Omental fat pad (tissue), 4 donors: ENCODE results near the gene TOX2. TPM values are rescaled to one million over a fixed set of nuclear protein-coding genes. Genes with fewer than 3 reads are reported as not detected.

Experiments used
- ATAC-seq: fragments of 150-250 bp; one replicate; pipeline ENCODE4 v1.9.1; 2016; ENCODE audit warnings: mild to moderate bottlenecking, moderate library complexity; ENCODE audit not compliant: low FRiP score
- DNase-seq: peaks from one replicate; pipeline ENCODE4 v3.0.0-alpha.2; 2019; ENCODE audit warnings: low spot score
- CTCF ChIP-seq, 3 donors: fragments of 450-650 bp; IDR thresholded peaks; one replicate each; pipeline ENCODE4 v1.5.1; 2016 to 2017; ENCODE audit warnings: antibody characterized with exemption in 3 of 3, mild to moderate bottlenecking in 3 of 3, moderate library complexity in 2 of 3
- total RNA-seq, 4 donors: library from RNA; depleted of rRNA; stranded (reverse); fragments of >200 nt; gene quantifications; one replicate each; pipeline ENCODE4 v1.1.0, GENCODE V29; 2016

Gene TOX2
- total RNA-seq, 4 donors from 2014 or later, result 0.44 to 7.1 (median 1.0) TPM

DNA sequence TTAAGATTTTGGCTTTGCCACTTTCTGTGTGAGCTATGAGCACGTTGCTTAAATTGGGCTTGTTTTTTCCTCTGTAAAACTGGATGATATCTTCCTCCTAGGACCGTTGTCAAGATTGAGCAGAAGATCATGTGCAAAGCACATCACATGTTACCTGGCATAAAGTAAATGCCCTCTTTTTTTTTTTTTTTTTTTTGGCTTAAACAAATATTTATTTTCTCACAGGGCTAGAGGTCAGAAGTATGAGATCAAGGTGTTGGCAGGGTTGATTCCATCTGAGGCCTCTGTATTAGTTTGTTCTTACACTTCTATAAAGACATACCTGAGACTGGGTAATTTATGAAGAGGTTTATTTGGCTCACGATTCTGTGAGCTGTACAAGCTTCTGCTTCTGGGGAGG is 42.7 kb downstream of the TOX2 start:
- no peak for TF ChIP-seq CTCF (IDR thresholded peaks at IDR 0.05)
- no peak for ATAC-seq

GRCh38 chr20:43958626-43959025 is 44.0 kb downstream of the TOX2 start:
- TF ChIP-seq CTCF (IDR thresholded peaks at IDR 0.05), result no peak
- no peak for DNase-seq
- no peak for ATAC-seq

More for the DNA sequence above, 42.7 kb downstream of the TOX2 start:
- DNase-seq, result no peak

GRCh38 chr20:43959079-43959919 is 44.6 kb downstream of the TOX2 start:
- DNase-seq, result no peak
- ATAC-seq, result no peak
- TF ChIP-seq CTCF (IDR thresholded peaks at IDR 0.05), result no peak

DNA sequence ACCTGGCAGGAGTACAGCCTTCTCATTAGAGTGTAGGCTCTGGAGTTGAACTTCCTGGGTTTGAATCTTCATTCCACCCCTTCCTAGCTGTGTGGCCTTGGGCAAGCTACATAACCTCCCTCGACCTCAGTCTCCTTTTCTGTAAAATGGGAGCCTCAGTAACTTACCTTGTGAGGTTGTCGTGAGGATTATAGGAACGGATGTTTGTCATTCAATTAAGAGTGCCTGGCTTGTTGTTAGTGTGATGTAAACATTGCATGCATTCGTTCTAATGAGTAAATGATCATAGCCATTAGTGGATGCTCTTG is 45.2 kb downstream of the TOX2 start:
- DNase-seq (no peak), ATAC-seq (no peak)
- TF ChIP-seq CTCF (IDR thresholded peaks at IDR 0.05), result no peak

DNA sequence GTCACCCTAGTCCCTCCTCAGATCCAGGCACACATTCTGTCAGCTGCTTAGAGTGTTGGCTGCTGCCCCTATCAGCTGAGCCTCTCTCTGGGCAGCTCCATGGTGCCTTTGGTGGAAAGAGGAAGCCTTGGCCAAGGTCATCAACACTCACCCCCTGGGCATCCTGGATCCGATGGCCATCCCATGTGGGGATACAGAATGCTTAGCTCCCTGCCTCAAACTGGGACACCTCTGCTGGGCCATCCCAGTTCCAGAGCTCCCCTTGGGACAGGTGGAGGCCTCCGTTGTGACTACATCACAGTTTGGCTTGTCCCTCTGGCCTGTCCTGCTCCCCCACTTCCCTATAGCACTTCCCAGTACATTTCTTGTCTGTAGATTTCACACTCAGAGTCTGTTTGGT is 45.6 kb downstream of the TOX2 start:
- no peak for TF ChIP-seq CTCF (IDR thresholded peaks at IDR 0.05)
- no peak for ATAC-seq
- DNase-seq, result no peak

GRCh38 chr20:43961116-43961515 is 46.5 kb downstream of the TOX2 start:
- no peak for DNase-seq
- no peak for ATAC-seq
- TF ChIP-seq CTCF (IDR thresholded peaks at IDR 0.05), result no peak
